GM21360 (cell line): ENCODE results near the gene FAAP24.
"Not testable (repeated sequence)": the region's sequence is repeated elsewhere in the genome, so short reads cannot be mapped to it uniquely, and the experiment has no call there.

Experiments used
- ATAC-seq: cut with Tn5 transposase; IDR thresholded peaks from one replicate; pipeline ENCODE4 v1.9.1; 2021; ENCODE audit warnings: mild to moderate bottlenecking, moderate library complexity; ENCODE audit not compliant: unreplicated experiment

The FAAP24 gene

DNA sequence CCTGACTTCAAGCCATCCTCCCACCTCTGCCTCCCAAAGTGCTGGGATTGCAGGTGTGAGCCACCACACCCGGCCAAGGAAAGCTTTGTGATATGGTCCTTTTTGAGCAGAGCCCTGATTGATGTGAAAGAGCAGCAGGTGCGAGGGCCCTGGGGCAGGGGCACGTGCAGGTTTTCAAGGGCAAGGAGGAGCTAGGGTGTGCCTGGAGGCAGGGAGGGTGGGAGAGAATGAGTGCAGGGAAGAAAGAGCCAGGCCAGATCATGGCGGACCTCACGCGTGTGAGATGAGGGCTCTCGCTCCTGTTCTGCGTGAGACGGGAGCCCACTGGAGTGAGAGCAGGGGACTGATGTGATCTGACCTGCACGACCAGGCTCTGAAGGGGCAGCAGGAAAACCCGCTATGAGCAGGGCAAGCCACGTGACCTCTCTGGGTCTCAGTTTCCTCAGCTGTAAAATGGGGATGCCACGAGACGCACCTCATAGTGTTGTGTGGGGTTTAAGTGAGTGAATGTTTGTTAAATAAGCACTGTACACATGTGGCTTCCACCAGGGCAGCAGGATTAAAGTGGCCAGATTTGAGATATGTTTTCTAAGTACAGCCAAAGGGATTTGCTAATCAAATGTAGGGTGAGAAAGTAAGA, 25.8 kb downstream of the FAAP24 start:
- no peak for ATAC-seq

DNA sequence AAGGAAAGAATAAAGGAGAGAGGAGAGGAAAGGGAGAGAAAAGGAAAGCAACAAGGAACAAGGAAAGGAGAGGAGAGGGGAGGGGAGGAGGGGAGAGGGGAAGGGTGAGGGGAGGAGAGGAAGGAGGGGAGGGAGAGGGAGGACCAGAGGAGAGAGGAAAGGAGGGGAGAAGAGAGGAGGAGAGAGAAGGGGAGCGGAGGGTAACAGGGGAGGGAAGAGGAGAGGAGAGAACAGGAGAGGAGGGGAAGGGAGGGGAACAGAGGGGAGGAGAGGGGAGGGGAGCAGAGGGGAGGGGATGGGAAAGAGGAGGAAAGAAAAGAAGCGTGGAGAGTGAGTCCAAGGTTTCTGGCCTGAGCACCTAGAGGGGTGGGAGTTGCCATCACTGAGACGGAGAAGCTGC, 26.7 kb downstream of the FAAP24 start:
- ATAC-seq: no peak

DNA sequence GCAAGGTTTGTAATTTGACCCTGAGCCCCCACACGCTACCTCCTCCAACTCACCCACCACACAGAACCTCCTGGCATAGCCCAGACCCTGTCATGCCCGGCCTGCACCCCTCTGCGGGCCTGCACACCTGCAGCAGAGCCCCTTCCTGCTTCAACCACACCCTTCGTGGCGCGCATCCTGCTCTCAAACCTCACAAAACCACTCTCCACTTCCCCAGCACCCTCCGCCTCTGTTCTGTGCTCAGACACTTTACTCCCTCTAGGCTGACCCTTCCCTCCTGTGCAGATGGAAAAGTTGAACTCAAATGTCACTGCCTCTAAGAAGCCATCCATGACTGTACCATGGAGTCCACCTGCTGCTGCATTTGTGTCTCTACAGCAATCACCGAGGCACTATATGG, 28.5 kb downstream of the FAAP24 start:
- ATAC-seq: no peak

DNA sequence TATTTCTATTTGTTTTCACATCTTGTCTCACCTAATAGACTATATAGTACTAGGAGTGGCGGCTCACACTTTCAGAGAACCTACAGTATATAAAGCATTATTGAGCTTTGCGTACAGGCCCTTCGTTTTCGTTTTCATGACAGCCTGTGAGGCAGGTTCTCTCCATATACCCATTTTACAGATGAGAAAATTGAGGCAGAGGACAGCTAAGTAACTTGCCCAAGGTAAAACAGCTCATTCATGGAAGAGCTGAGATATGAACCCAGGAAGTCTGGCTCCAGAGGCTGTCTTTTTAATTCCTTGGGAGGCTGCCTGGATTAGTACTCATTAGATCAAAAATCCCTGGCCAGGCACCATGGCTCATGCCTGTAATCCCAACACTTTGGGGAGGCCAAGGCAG, 28.9 kb downstream of the FAAP24 start:
- ATAC-seq: no peak

DNA sequence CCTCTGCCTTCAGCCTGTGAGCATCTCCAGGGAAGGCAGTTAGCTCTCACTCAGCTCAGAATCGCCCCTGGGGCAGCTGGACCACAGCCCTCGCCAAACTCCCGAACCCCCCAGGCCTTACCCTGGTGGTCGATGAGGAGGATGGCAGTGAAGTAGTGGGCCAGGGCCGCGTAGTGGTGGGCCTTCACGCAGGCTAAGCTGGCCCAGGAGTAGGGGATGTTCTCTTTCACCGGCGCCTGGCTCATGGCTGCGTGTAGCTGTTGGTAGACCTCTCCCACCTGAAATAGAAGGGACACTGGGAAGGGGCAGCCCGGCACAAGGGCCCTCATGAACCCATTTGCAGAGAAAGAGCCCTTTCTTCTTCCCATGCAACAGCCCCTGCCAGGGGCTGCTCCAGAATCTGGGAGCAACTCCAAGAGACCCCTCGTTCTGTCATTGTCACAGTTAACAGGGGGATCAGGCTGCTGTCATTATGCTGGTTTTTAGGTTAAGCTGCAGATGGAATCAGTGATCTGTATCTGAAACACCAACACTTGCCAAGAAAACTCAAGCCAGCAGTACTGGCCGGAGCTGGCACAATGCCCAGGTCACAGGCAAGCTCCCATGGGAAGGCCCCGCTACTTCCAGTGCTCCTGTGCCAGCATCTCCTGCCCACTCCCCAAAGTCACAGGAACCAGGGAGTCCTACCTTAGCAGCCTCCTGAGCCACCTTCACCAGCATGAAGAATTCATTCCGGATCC, 30.3 kb downstream of the FAAP24 start:
- not testable (repeated sequence) for ATAC-seq

DNA sequence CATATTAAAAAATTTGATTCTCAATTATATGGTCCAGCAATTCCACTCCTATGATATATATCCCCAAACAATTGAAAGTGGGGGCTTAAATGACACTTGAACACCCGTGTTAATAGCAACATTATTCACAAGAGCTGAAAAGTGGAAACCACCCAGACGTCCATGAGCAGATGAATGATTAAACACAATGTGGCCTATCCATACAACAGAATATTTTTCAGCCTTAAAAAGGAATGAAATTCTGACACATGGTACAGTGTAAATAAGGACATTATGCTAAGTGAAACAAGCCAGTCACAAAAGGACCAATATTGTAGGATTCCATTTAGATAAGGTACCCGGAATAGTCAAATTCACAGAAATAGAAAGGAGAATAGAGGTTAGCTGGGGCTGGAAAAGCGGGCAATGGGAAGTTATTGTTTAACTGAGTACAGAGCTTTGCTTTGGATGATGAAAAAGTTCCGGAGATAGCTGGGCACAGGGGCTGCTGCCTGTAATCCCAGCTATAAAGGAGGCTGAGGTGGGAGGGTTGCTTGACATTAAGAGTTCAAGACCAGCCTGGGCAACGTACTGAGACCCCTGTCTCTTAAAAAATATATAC, 31.5 kb downstream of the FAAP24 start:
- not testable (repeated sequence) for ATAC-seq

DNA sequence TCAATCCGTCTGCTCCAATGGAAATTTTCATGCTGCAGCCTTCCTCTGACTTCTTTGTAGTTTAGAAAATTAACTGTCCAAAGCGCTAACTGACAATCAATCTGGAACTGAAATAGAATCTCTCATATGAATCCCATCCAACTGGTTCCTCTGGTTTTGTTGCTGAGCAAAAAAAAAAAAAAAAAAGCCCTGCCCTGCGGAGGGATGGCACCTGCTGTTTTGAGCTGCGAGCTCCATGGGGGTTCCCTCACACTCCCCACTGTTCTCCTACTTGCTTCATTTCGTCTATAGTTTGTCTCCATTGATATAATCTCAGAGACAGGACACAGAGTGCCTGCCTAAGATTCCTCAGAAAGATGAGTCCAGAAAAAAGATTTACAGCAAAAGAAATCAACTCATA, 33.4 kb downstream of the FAAP24 start:
- ATAC-seq: no peak

DNA sequence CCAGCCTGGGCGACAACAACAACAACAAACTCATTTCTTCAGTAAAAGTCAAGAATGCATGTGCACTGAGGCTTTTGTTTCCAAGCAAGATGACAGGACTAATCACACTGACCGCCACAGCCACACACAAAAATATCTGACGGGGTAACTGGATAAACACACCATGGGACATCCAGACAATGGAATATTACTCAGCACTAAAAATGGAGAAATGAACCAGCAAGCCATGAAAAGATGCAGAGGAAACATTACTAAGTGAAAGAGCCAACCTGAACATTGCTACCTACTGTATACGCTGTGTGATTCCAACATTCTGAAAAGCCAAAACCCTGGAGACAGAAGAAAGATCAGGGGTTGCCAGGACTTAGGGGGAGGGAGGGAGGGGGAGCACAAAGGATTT, 36.7 kb downstream of the FAAP24 start:
- no peak for ATAC-seq

DNA sequence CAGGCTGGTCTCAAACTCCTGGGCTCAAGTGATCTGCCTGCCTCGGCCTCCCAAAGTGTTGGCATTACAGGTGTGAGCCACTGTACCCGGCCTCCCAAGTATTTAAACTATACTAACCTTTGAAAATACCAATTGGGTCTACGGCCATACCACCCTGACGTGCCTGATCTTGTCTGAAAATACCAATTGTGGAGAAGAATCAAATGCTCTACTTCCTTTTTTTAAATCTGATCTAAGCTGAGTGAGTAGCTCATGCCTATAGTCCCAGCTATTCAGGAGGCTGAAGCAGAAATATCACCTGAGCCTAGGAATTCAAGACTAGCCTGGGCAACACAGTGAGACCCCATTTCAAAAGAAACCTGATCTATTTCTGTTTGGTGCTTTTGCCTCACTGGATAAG, 38.8 kb downstream of the FAAP24 start:
- ATAC-seq: not testable (repeated sequence)

DNA sequence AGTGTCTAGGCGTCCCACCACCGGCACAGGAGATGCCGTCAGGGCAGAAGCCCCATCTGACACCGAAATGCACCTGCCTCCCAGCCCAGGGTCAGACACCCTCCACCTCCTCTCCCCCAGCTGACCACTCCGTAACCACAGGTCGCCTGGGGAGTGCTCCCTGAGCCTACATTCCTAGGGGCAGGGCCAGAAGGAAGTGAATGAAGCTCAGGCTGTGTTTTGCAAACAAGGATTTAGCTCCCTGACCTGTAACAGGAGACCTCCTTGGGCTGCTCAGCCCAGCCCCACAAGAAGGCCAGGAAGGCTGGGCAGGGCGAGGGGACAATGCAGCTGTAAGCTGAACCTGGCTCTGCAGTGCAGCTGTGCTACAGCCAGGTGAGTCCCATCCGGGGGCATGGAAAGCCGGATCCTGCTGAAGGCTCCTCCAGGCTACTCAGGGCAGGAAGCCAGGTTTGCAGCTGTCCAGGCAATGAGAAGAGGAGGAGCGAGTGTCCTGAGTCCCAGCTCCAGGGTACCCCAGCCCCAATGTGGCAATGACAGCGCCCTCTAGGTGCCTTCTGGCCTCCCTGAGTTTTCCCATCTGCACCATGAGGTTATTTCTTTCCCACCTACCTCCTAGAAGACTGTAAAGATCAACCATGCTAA, 50.6 kb downstream of the FAAP24 start:
- no peak for ATAC-seq

DNA sequence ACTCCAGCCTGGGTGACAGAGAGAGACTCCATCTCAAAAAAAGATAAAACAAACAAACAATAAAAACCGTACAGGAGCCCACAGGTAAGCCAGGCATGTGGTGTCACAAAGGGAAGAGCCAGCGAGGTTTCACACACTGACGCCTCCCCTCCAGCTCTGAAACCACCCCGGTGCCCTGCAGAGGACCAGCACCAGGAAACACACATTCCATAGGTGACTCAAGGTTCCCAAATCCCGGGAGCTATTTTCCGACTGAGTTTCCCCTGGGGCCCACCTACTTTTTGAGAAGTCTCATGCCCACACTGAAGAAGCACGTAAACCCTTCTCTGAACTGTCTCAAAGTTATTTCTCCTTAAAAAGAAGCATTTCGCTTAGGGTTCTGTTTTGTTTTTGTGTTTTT, 52.4 kb downstream of the FAAP24 start:
- ATAC-seq: no peak

DNA sequence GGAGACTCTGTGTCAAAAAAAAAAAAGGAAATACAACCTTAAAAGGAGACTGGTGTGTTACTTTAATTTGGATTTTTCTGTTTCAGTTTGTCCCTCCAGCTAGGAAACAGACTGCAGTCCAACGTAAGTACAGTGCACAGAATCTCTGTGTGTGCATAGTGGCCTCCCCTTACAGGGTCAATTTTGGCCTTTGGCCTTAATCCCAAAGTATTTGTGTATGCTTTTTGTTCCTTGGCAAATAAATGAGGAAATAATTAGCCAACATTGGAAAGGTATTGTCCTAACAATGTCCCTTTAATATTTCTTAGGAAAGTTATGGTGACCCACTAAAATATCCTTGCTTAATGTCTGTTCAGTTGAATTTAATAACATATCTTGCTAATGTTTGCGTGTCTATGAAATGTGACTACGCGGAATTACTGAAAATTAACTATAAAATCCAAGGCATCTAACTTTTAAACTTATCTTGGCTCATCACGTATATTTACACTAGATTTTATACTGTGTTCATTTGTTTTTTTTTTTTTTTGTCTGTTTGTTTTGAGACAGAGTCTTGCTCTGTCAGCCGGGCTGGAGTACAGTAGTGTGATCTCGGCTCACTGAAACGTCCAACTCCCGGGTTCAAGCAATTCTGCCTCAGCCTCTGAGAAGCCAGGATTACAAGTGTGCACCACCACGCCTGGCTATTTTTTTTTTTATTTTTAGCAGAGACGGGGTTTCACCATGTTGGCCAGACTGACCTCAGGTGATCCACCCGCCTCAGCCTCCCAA, 53.6 kb downstream of the FAAP24 start:
- ATAC-seq: not testable (repeated sequence)

DNA sequence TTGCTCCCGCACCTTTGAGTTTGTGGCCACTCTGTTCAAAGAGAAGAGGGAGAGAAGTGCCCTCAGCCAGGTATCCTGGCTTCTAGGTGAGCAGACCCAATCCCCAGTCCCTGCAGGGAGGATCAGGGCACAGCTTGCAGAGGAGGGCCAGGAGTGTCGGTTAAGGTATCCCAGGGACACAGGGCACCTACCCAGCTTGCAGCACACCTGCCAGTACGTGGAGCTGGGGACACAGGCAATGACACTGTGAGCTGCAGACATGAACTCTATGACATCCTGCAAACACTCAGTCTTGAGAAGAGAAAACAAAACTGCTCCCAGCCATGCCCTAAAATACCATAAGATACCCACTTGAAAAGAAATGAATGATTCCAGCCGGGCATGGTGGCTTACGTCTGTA, 54.6 kb downstream of the FAAP24 start:
- not testable (repeated sequence) for ATAC-seq
